MM.1S (cell line): ENCODE measurements around the gene MAN1C1.

Experiments
- DNase-seq: peaks from one replicate; pipeline ENCODE4 v3.0.0-alpha.2; 2015
- H2AFZ ChIP-seq: fragments of 300-600 bp; sonication (generic); 2 replicates; pipeline ENCODE4 v1.6.0; 2016; ENCODE audit warnings: antibody characterized with exemption, low read length
- H3F3A ChIP-seq: fragments of 300-600 bp; sonication (generic); 2 replicates; pipeline ENCODE4 v1.6.1; 2016; ENCODE audit warnings: mild to moderate bottlenecking, antibody characterized with exemption, low read length, moderate library complexity, mixed read lengths; ENCODE audit not compliant: insufficient read depth
- H3K27ac ChIP-seq: fragments of 300-600 bp; sonication (generic); 2 replicates; pipeline ENCODE4 v1.5.1; 2016; ENCODE audit warnings: mild to moderate bottlenecking, low read length
- H3K27me3 ChIP-seq: fragments of 300-600 bp; sonication (generic); replicated peaks from 2 replicates; pipeline ENCODE4 v1.6.0; 2016; ENCODE audit warnings: low read length; ENCODE audit not compliant: insufficient read depth
- H3K36me3 ChIP-seq: fragments of 300-600 bp; sonication (generic); replicated peaks from 2 replicates; pipeline ENCODE4 v1.6.1; 2016; ENCODE audit warnings: mild to moderate bottlenecking, low read length, mixed read lengths; ENCODE audit not compliant: insufficient read depth
- H3K4me1 ChIP-seq: fragments of 300-600 bp; sonication (generic); 2 replicates; pipeline ENCODE4 v1.6.1; 2016; ENCODE audit warnings: low read length, mixed read lengths
- H3K4me2 ChIP-seq: fragments of 300-600 bp; sonication (generic); 2 replicates; pipeline ENCODE4 v1.6.0; 2016; ENCODE audit warnings: low read depth, low read length
- H3K4me3 ChIP-seq: fragments of 300-600 bp; sonication (generic); 2 replicates; pipeline ENCODE4 v1.5.1; 2016; ENCODE audit warnings: low read length, mixed read lengths
- H3K79me2 ChIP-seq: fragments of 300-600 bp; sonication (generic); 2 replicates; pipeline ENCODE4 v1.6.1; 2016; ENCODE audit warnings: mixed run types, low read length, mixed read lengths
- H3K9ac ChIP-seq: fragments of 300-600 bp; sonication (generic); 2 replicates; pipeline ENCODE4 v1.6.1; 2016; ENCODE audit warnings: low read length, mixed read lengths
- H3K9me2 ChIP-seq: fragments of 300-600 bp; sonication (generic); replicated peaks from 2 replicates; pipeline ENCODE4 v1.6.1; 2016; ENCODE audit warnings: mild to moderate bottlenecking, low read length, mixed read lengths; ENCODE audit not compliant: insufficient read depth
- H3K9me3 ChIP-seq: fragments of 300-600 bp; sonication (generic); replicated peaks from 2 replicates; pipeline ENCODE4 v1.6.1; 2016; ENCODE audit warnings: mild to moderate bottlenecking, low read length, mixed read lengths; ENCODE audit not compliant: insufficient read depth
- H4K20me1 ChIP-seq: fragments of 300-600 bp; sonication (generic); 2 replicates; pipeline ENCODE4 v1.6.1; 2016; ENCODE audit warnings: mild to moderate bottlenecking, low read length, moderate library complexity, mixed read lengths; ENCODE audit not compliant: insufficient read depth
- EZH2 ChIP-seq: fragments of 300-600 bp; sonication (generic); optimal IDR thresholded peaks from 2 replicates; pipeline ENCODE3; 2017; ENCODE audit warnings: low read depth, mild to moderate bottlenecking, antibody characterized with exemption, low read length, mixed read lengths
- EZH2phosphoT487 ChIP-seq: fragments of 300-600 bp; sonication (generic); IDR thresholded peaks from 2 replicates; pipeline ENCODE4 v1.6.1; 2018; ENCODE audit warnings: antibody characterized with exemption, low read length
- TF ChIP-seq, protein P1 (sequence below): fragments of 300-600 bp; sonication (generic); IDR thresholded peaks from 2 replicates; pipeline ENCODE4 v1.5.1; 2016; ENCODE audit warnings: antibody characterized with exemption, low read length, mixed read lengths

Gene MAN1C1

DNA sequence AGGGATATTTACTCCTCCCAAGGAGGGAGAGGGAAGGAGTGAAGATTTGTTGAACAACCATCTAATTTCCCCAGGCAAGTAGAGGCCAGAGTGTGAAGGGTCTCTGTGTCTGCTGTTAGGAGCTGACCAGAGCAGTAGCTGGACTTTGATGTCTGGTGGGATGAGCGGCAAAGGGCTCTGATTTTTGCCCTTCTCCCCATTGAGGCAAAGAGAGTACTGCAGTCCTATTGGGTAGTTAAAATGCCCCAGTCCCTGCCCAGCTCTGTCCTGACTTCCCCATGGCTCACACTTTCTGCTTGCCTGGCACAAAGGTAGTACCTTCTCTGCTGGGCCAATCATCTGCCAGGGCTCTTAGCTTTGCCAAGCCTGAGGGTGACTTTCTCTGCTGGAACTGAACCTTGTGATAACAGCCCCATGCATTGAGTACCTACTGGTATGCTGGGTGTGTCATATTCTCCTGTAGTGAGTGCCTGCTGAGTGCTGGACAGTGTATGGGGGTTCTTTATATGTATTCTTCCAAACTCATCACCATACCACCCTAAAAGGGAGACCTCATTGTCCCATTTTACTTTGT, 119.5 kb downstream of the MAN1C1 start:
- Histone ChIP-seq H3K4me3 (no peak overlapping the region), H3K9ac (no peak overlapping the region), H3K27me3 (no peaks in the 10 kb centered on the region), H3K4me1 (peaks cover 5% of the 10 kb centered on the region; the same call in 1 of the 2 replicates), H3K4me2 (no peak overlapping the region), H3K79me2 (no peaks in the 10 kb centered on the region), H3F3A (no peaks in the 10 kb centered on the region), H4K20me1 (no peaks in the 10 kb centered on the region), H2AFZ (no peak overlapping the region), H3K27ac (no peak overlapping the region), H3K9me2 (no peaks in the 10 kb centered on the region), H3K36me3 (no peaks in the 10 kb centered on the region), H3K9me3 (no peaks in the 10 kb centered on the region)
- DNase-seq: no peak
- TF ChIP-seq EZH2phosphoT487 (no peak), EZH2 (no peak)
- TF ChIP-seq, protein P1, sequence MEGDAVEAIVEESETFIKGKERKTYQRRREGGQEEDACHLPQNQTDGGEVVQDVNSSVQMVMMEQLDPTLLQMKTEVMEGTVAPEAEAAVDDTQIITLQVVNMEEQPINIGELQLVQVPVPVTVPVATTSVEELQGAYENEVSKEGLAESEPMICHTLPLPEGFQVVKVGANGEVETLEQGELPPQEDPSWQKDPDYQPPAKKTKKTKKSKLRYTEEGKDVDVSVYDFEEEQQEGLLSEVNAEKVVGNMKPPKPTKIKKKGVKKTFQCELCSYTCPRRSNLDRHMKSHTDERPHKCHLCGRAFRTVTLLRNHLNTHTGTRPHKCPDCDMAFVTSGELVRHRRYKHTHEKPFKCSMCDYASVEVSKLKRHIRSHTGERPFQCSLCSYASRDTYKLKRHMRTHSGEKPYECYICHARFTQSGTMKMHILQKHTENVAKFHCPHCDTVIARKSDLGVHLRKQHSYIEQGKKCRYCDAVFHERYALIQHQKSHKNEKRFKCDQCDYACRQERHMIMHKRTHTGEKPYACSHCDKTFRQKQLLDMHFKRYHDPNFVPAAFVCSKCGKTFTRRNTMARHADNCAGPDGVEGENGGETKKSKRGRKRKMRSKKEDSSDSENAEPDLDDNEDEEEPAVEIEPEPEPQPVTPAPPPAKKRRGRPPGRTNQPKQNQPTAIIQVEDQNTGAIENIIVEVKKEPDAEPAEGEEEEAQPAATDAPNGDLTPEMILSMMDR: no peak

DNA sequence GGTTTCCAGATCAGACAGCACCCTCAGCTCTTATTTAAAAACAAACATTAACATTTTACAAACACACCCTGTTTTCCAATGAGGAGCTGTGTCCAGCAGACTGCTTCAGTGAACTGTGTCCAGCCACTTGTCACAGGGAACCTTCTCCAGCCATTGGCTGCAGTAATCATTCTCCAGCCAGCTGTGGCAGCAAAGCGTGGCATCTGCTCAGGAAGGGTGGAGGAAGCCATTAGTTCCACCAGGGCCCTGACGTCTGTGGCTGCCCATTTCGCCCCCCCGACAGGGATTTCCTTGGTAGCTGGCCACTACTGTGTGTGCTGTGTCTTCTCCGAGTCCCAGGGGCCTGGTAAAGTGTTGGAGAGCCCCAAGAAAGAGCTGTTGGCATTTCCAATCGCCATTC, 120.5 kb downstream of the MAN1C1 start:
- Histone ChIP-seq H3K9me2 (no peaks in the 10 kb centered on the region), H3K27ac (no peak overlapping the region), H3K9ac (no peak overlapping the region), H3K36me3 (no peaks in the 10 kb centered on the region), H3K4me2 (no peak overlapping the region), H3F3A (no peaks in the 10 kb centered on the region), H3K4me1 (no peaks in the 10 kb centered on the region), H3K27me3 (no peaks in the 10 kb centered on the region), H3K4me3 (no peak overlapping the region), H3K9me3 (no peaks in the 10 kb centered on the region), H4K20me1 (no peaks in the 10 kb centered on the region), H2AFZ (no peak overlapping the region), H3K79me2 (no peaks in the 10 kb centered on the region)
- no peak for DNase-seq
- TF ChIP-seq EZH2 (no peak), EZH2phosphoT487 (no peak)
- TF ChIP-seq, protein P1: no peak

DNA sequence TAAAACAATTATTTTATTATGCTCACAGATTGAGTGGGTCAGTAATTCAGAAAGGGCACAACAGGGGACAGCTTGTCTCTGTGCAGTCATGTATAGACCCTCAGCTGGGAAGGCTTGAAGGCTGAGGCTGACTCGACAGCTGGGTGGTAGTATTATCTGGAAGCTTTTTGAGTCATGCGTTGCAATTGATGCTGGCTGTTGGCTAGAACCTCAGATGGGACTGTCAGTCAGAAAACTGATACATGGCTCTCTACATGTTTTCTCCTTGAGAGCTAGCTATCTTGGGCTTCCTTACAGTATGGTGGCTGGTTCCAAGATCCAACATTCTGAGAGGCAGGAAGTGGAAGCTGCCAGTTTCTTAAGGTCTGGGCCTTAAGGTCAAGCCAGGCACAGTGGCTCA, 121.9 kb downstream of the MAN1C1 start:
- Histone ChIP-seq H3K4me2 (no peak overlapping the region), H4K20me1 (no peaks in the 10 kb centered on the region), H3K9ac (no peak overlapping the region), H3K27me3 (no peaks in the 10 kb centered on the region), H3F3A (no peaks in the 10 kb centered on the region), H3K36me3 (no peaks in the 10 kb centered on the region), H3K27ac (no peak overlapping the region), H3K4me1 (no peaks in the 10 kb centered on the region), H3K9me2 (no peaks in the 10 kb centered on the region), H3K9me3 (no peaks in the 10 kb centered on the region), H3K79me2 (no peaks in the 10 kb centered on the region), H2AFZ (no peak overlapping the region), H3K4me3 (no peak overlapping the region)
- DNase-seq: no peak
- no peak for TF ChIP-seq EZH2
- TF ChIP-seq EZH2phosphoT487: no peak
- TF ChIP-seq, protein P1: no peak
